K562 (cell line): ENCODE data around the gene BCL7C.
A peak's percentile ranks its signal among the peaks of the same experiment; 100 is the strongest.

Source experiments
- EZH2 ChIP-seq: IDR thresholded peaks from 2 replicates; pipeline ENCODE4 v1.6.1; 2012; ENCODE audit warnings: low read depth, mild to moderate bottlenecking, inconsistent platforms, low read length, borderline replicate concordance
- JUND ChIP-seq, 2 experiments: IDR thresholded peaks; 2 replicates in 1 of 2; 3 replicates in 1 of 2; pipeline ENCODE4 v1.6.1; 2011; ENCODE audit warnings: borderline replicate concordance in 2 of 2, low read depth in 2 of 2, low read length in 2 of 2, improper control_type of control experiment in 1 of 2, missing biosample characterization in 1 of 2, missing genetic modification characterization in 1 of 2, missing genetic modification reagents in 1 of 2
- PHF8 ChIP-seq: fragments of 200-600 bp; sonication (generic); IDR thresholded peaks from 2 replicates; pipeline ENCODE4 v1.6.1; 2012; ENCODE audit warnings: mixed run types, mild to moderate bottlenecking, inconsistent platforms, low read length, moderate library complexity, borderline replicate concordance
- RUNX1 ChIP-seq: sonication (generic); IDR thresholded peaks from 2 replicates; pipeline ENCODE4 v1.6.1; 2016; ENCODE audit warnings: antibody characterized with exemption, low read depth
- SAP30 ChIP-seq: fragments of 200-600 bp; sonication (generic); IDR thresholded peaks from 2 replicates; pipeline ENCODE4 v1.6.1; 2012; ENCODE audit warnings: borderline replicate concordance, low read depth, mild to moderate bottlenecking, moderate library complexity, low read length, control low read depth, inconsistent platforms; ENCODE audit not compliant: insufficient read depth, poor library complexity, severe bottlenecking
- TF ChIP-seq, protein P1 (sequence below), 2 experiments: fragments of 450-650 bp; formaldehyde crosslinking in 1 of 2; IDR thresholded peaks; 2 replicates each; pipeline versions ENCODE4 v1.4.0 to v1.6.1; 2014 to 2020; ENCODE audit warnings: mild to moderate bottlenecking in 2 of 2, borderline replicate concordance in 1 of 2, low read depth in 1 of 2
- TF ChIP-seq, protein P2 (sequence below): sonication (generic); formaldehyde crosslinking; IDR thresholded peaks from 2 replicates; pipeline ENCODE4 v1.8.0; 2023; ENCODE audit warnings: mild to moderate bottlenecking, missing genetic modification reagents

DNA sequence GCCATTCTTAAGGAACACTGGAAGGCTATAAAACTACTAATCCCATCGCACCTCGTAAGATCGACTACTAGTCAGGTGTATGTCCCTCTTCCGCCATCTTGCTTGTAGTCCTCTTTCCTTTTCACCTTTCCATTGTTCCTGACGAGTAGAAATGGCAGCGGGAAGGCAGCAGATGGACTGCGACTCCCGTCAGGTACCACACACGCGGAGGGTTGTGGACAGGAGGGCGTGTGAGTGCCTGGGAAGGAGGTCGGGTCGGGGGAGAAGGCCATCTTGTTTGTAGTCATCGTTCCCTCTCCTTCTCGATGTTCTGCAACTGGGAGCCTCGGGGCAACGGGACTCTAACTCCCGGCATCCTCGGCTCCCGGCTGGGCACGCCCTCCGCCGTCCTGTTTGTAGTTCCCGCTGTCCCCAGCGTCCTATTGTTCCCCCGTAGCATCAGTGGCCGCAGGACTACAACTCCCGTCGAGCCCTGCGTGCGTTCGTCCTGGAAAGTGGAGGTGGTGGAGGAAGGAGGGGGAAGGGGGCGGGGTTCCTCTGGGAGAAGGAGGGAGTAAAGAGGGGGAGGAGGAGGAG, 29.2 kb upstream of the BCL7C start:
- TF ChIP-seq, protein P1, sequence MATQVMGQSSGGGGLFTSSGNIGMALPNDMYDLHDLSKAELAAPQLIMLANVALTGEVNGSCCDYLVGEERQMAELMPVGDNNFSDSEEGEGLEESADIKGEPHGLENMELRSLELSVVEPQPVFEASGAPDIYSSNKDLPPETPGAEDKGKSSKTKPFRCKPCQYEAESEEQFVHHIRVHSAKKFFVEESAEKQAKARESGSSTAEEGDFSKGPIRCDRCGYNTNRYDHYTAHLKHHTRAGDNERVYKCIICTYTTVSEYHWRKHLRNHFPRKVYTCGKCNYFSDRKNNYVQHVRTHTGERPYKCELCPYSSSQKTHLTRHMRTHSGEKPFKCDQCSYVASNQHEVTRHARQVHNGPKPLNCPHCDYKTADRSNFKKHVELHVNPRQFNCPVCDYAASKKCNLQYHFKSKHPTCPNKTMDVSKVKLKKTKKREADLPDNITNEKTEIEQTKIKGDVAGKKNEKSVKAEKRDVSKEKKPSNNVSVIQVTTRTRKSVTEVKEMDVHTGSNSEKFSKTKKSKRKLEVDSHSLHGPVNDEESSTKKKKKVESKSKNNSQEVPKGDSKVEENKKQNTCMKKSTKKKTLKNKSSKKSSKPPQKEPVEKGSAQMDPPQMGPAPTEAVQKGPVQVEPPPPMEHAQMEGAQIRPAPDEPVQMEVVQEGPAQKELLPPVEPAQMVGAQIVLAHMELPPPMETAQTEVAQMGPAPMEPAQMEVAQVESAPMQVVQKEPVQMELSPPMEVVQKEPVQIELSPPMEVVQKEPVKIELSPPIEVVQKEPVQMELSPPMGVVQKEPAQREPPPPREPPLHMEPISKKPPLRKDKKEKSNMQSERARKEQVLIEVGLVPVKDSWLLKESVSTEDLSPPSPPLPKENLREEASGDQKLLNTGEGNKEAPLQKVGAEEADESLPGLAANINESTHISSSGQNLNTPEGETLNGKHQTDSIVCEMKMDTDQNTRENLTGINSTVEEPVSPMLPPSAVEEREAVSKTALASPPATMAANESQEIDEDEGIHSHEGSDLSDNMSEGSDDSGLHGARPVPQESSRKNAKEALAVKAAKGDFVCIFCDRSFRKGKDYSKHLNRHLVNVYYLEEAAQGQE (IDR thresholded peaks at IDR 0.05; ENCODE audit: borderline replicate concordance) = no peak; the same call in 1 of the 2 replicates
- TF ChIP-seq, protein P1 (CRISPR knock-in tag; IDR thresholded peaks at IDR 0.05; ENCODE audit: low read depth) = 0 out of 2 replicates have a peak, but pooled peaks have one; percentile 61
- TF ChIP-seq SAP30 (no peak), JUND (IDR thresholded peaks at IDR 0.05; ENCODE audit: borderline replicate concordance, low read depth, low read length) (peak; percentile 9; the same call in 1 of the 2 replicates), JUND (tag; IDR thresholded peaks at IDR 0.05; ENCODE audit: borderline replicate concordance, low read depth, low read length) (no peak; the same call in 2 of the 3 replicates), RUNX1 (no peak), PHF8 (peak; percentile 69; the same call in 1 of the 2 replicates), EZH2 (no peak)
- TF ChIP-seq, protein P2, sequence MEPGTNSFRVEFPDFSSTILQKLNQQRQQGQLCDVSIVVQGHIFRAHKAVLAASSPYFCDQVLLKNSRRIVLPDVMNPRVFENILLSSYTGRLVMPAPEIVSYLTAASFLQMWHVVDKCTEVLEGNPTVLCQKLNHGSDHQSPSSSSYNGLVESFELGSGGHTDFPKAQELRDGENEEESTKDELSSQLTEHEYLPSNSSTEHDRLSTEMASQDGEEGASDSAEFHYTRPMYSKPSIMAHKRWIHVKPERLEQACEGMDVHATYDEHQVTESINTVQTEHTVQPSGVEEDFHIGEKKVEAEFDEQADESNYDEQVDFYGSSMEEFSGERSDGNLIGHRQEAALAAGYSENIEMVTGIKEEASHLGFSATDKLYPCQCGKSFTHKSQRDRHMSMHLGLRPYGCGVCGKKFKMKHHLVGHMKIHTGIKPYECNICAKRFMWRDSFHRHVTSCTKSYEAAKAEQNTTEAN (CRISPR knock-in tag) = no peak
